Liver (tissue), 9 donors: ENCODE measurements around the gene ABHD12B. TPM values are rescaled to one million over a fixed set of nuclear protein-coding genes. Genes with fewer than 3 reads are reported as not detected.
"Not testable (repeated sequence)": the region's sequence is repeated elsewhere in the genome, so short reads cannot be mapped to it uniquely, and the experiment has no call there.

Experiments used
- DNase-seq: peaks from one replicate; pipeline ENCODE4 v3.0.0-alpha.2; 2017; ENCODE audit warnings: low spot score
- H3K27ac ChIP-seq, 2 donors: one replicate each; pipeline ENCODE4 v1.7.0; 2013; ENCODE audit warnings: inconsistent platforms in 2 of 2, low read length in 2 of 2, control low read depth in 1 of 2, low read depth in 1 of 2, mild to moderate bottlenecking in 1 of 2
- H3K27me3 ChIP-seq, 4 donors: one replicate each; pipeline versions ENCODE4 v1.6.1 to v1.7.0; 2013; ENCODE audit warnings: low read length in 3 of 4, inconsistent platforms in 1 of 4, mild to moderate bottlenecking in 1 of 4, moderate library complexity in 1 of 4; ENCODE audit not compliant: control insufficient read depth in 4 of 4, insufficient read depth in 4 of 4
- H3K36me3 ChIP-seq, 4 donors: one replicate each; pipeline versions ENCODE4 v1.6.1 to v1.7.0; 2013; ENCODE audit warnings: low read length in 3 of 4, mild to moderate bottlenecking in 3 of 4, low read depth in 1 of 4, moderate library complexity in 1 of 4; ENCODE audit not compliant: control insufficient read depth in 4 of 4, insufficient read depth in 3 of 4
- H3K4me1 ChIP-seq, 4 donors: one replicate each; pipeline versions ENCODE4 v1.6.1 to v1.7.0; 2013; ENCODE audit warnings: low read length in 3 of 4, mild to moderate bottlenecking in 3 of 4, moderate library complexity in 1 of 4; ENCODE audit not compliant: control insufficient read depth in 4 of 4, insufficient read depth in 4 of 4
- H3K4me3 ChIP-seq, 3 donors: one replicate each; pipeline versions ENCODE4 v1.6.1 to v1.7.0; 2013; ENCODE audit warnings: low read length in 3 of 3, control low read depth in 1 of 3, low read depth in 1 of 3, mild to moderate bottlenecking in 1 of 3
- H3K9ac ChIP-seq, 2 donors: one replicate each; pipeline ENCODE4 v1.7.0; 2013; ENCODE audit warnings: low read length in 2 of 2, mild to moderate bottlenecking in 2 of 2, moderate library complexity in 2 of 2, control low read depth in 1 of 2, low read depth in 1 of 2
- H3K9me3 ChIP-seq, 4 donors: one replicate each; pipeline versions ENCODE4 v1.6.1 to v1.7.0; 2013; ENCODE audit warnings: low read length in 3 of 4; ENCODE audit not compliant: control insufficient read depth in 4 of 4
- CTCF ChIP-seq: fragments of 150-350 bp; IDR thresholded peaks from 2 replicates; pipeline ENCODE4 v1.5.1; 2017; ENCODE audit warnings: improper control_type of control experiment, low read depth, low read length; ENCODE audit not compliant: missing input control
- EGR1 ChIP-seq, 2 donors: IDR thresholded peaks; 2 replicates each; pipeline ENCODE4 v1.6.1; 2016 to 2018; ENCODE audit warnings: antibody characterized with exemption in 2 of 2, low read depth in 2 of 2
- FOXA1 ChIP-seq: IDR thresholded peaks from 2 replicates; pipeline ENCODE4 v1.6.1; 2016; ENCODE audit warnings: antibody characterized with exemption
- FOXA2 ChIP-seq: IDR thresholded peaks from 2 replicates; pipeline ENCODE4 v1.6.1; 2016; ENCODE audit warnings: antibody characterized with exemption
- GABPA ChIP-seq, 2 donors: IDR thresholded peaks in 1 of 2; conservative IDR thresholded peaks in 1 of 2; 2 replicates each; pipeline ENCODE4 v1.6.1; 2016; ENCODE audit warnings: antibody characterized with exemption in 2 of 2, mild to moderate bottlenecking in 1 of 2, moderate library complexity in 1 of 2
- HNF4A ChIP-seq, 2 donors: conservative IDR thresholded peaks; 2 replicates each; pipeline ENCODE4 v1.6.1; 2016; ENCODE audit warnings: antibody characterized with exemption in 2 of 2, mild to moderate bottlenecking in 2 of 2
- JUND ChIP-seq, 2 donors: IDR thresholded peaks; 2 replicates each; pipeline ENCODE4 v1.6.1; 2016; ENCODE audit warnings: antibody characterized with exemption in 2 of 2
- MAX ChIP-seq: IDR thresholded peaks from 2 replicates; pipeline ENCODE4 v1.6.1; 2016; ENCODE audit warnings: antibody characterized with exemption
- NR2F2 ChIP-seq: IDR thresholded peaks from 2 replicates; pipeline ENCODE4 v1.6.1; 2016; ENCODE audit warnings: antibody characterized with exemption
- RAD21 ChIP-seq, 2 donors: IDR thresholded peaks; 2 replicates each; pipeline ENCODE4 v1.6.1; 2016; ENCODE audit warnings: antibody characterized with exemption in 2 of 2, mild to moderate bottlenecking in 2 of 2
- SP1 ChIP-seq: IDR thresholded peaks from 2 replicates; pipeline ENCODE4 v1.6.1; 2018; ENCODE audit warnings: antibody characterized with exemption, mild to moderate bottlenecking
- TAF1 ChIP-seq: conservative IDR thresholded peaks from 2 replicates; pipeline ENCODE4 v1.6.1; 2016; ENCODE audit warnings: antibody characterized with exemption, mild to moderate bottlenecking
- ZBTB33 ChIP-seq: IDR thresholded peaks from 2 replicates; pipeline ENCODE4 v1.6.1; 2016; ENCODE audit warnings: antibody characterized with exemption
- WGBS: extraction: QIAGEN DNeasy Blood & Tissue Kit; methylation state at CpG from one replicate; pipeline ENCODE4 v1.1.7; 2013; 5-methylcytosine and 5-hydroxymethylcytosine counted together
- polyA plus RNA-seq, 2 donors: library from polyadenylated mRNA; stranded (reverse) in 1 of 2; unstranded in 1 of 2; fragments of 200-250 nt in 1 of 2; fragments of >200 nt in 1 of 2; fragmentation: Nextera tagmentation in 1 of 2; extraction: Ambion mirVana in 1 of 2; gene quantifications; one replicate each; pipeline versions ENCODE4 v1.2.1 to v1.2.3, GENCODE V29; 2013 to 2015
- total RNA-seq, 2 donors: library from RNA; depleted of rRNA; stranded (reverse); fragments of >200 nt; gene quantifications; one replicate each; pipeline ENCODE4 v1.2.3, GENCODE V29; 2014
- donor health status: healthy.
- donor health status: healthy.
- donor health status: healthy.
- donor health status: healthy.
- donor health status: healthy.

ABHD12B gene
- total and polyA plus RNA-seq, 4 donors: 0.09 to 0.58 TPM; not detected in 2

- H3K27me3 ChIP-seq: no peaks in the 10 kb centered on the region
- 81% methylated on average over 5 of the region's 5 CpGs for WGBS
- H3K36me3 ChIP-seq: no peaks in the 10 kb centered on the region
- H3K9ac ChIP-seq: no peak overlapping the region
- DNase-seq: no peak
- H3K4me3 ChIP-seq: no peak overlapping the region
- TF ChIP-seq CTCF (no peak), GABPA (IDR thresholded peaks at IDR 0.05 in 1 of 2, conservative IDR thresholded peaks at IDR 0.05 in 1 of 2) (no peak), FOXA1 (no peak), FOXA2 (no peak), EGR1 (IDR thresholded peaks at IDR 0.05; ENCODE audit: low read depth in 2 of 2) (no peak), MAX (no peak), NR2F2 (no peak), JUND (IDR thresholded peaks at IDR 0.05) (no peak), HNF4A (conservative IDR thresholded peaks at IDR 0.05) (no peak), SP1 (no peak), TAF1 (no peak), ZBTB33 (no peak), RAD21 (IDR thresholded peaks at IDR 0.05) (no peak)
- no peaks in the 10 kb centered on the region for H3K9me3 ChIP-seq
- no peak overlapping the region for H3K27ac ChIP-seq
- H3K4me1 ChIP-seq: no peaks in the 10 kb centered on the region
Measured at GRCh38 chr14:50892255-50892654, 20.4 kb downstream of the ABHD12B start.

GRCh38 chr14:50896421-50896820 lies 24.6 kb downstream of the ABHD12B start:
- H3K9me3 ChIP-seq, H3K27ac ChIP-seq, DNase-seq, H3K9ac ChIP-seq, H3K36me3 ChIP-seq, H3K27me3 ChIP-seq, H3K4me3 ChIP-seq, H3K4me1 ChIP-seq: not testable (repeated sequence)
- WGBS: 90% methylated on average over 5 of the region's 7 CpGs

- H3K27me3 ChIP-seq, H3K27ac ChIP-seq, H3K4me3 ChIP-seq, H3K9me3 ChIP-seq, H3K9ac ChIP-seq, H3K36me3 ChIP-seq, DNase-seq, H3K4me1 ChIP-seq: not testable (repeated sequence)
- 82% methylated on average over 1 of the region's 1 CpG for WGBS
Measured at GRCh38 chr14:50897005-50897404, 25.2 kb downstream of the ABHD12B start.
